SK-N-MC (cell line): Measurements from ENCODE around the gene ACSBG1.

Experiments
- DNase-seq: peaks from one replicate; pipeline ENCODE4 v3.0.0-alpha.2; 2011; ENCODE audit warnings: low read depth, low spot score
- H3K27ac ChIP-seq: fragments of 200-600 bp; sonication (generic); 2 replicates; pipeline ENCODE4 v1.5.1; 2016; ENCODE audit warnings: mixed run types
- H3K36me3 ChIP-seq: fragments of 200-600 bp; sonication (generic); 2 replicates; pipeline ENCODE4 v1.6.1; 2017; ENCODE audit warnings: antibody characterized with exemption, low read length, mixed read lengths; ENCODE audit not compliant: insufficient read depth
- H3K4me3 ChIP-seq: fragments of 200-600 bp; sonication (generic); 2 replicates; pipeline ENCODE4 v1.5.1; 2016
- H3K9ac ChIP-seq: fragments of 200-600 bp; sonication (generic); 2 replicates; pipeline ENCODE4 v1.8.0; 2017; ENCODE audit warnings: mixed run types, mixed read lengths; ENCODE audit not compliant: insufficient read length
- H3K9me3 ChIP-seq: fragments of 200-600 bp; sonication (generic); 2 replicates; pipeline ENCODE4 v1.6.1; 2017; ENCODE audit warnings: low read depth, mild to moderate bottlenecking, antibody characterized with exemption, low read length, moderate library complexity, mixed read lengths
- EZH2 ChIP-seq: fragments of 200-600 bp; sonication (generic); IDR thresholded peaks from one replicate; pipeline ENCODE4 v1.6.1; 2017; ENCODE audit warnings: antibody characterized with exemption
- FOXP2 ChIP-seq: optimal IDR thresholded peaks from 2 replicates; pipeline ENCODE3; 2011; ENCODE audit warnings: mild to moderate bottlenecking, moderate library complexity; ENCODE audit not compliant: insufficient read depth; ENCODE audit errors: extremely low read length, control extremely low read depth
- POLR2AphosphoS5 ChIP-seq: IDR thresholded peaks from 2 replicates; pipeline ENCODE4 v1.6.1; 2012; ENCODE audit warnings: mild to moderate bottlenecking, low read depth, low read length, borderline replicate concordance

The ACSBG1 gene

DNA sequence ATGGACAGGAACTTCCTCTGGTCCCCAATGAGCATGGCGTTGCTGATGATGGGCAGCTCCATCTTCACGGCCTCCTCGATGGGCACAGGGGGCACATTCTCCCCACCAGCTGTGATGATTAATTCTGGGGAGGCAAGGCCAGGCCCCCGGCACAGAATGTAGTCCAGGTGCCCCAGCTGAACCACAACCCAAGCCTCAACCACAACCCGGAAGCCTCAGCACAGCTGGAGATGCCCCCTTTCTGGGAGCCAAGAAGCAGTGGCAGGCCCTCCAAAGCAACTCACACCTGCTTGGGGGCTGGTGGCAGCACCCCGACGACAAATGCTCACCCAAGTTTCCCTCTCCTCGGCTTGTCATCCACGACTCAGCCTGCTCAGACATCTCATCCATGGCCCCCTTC lies 60.0 kb downstream of the ACSBG1 start:
- H3K9ac ChIP-seq = no peak overlapping the region
- H3K4me3 ChIP-seq = no peak overlapping the region
- no peak overlapping the region for H3K27ac ChIP-seq
- DNase-seq = no peak
- H3K36me3 ChIP-seq = peaks cover 31% of the 10 kb centered on the region
- TF ChIP-seq POLR2AphosphoS5 (no peak), FOXP2 (no peak), EZH2 (no peak)
- no peaks in the 10 kb centered on the region for H3K9me3 ChIP-seq

DNA sequence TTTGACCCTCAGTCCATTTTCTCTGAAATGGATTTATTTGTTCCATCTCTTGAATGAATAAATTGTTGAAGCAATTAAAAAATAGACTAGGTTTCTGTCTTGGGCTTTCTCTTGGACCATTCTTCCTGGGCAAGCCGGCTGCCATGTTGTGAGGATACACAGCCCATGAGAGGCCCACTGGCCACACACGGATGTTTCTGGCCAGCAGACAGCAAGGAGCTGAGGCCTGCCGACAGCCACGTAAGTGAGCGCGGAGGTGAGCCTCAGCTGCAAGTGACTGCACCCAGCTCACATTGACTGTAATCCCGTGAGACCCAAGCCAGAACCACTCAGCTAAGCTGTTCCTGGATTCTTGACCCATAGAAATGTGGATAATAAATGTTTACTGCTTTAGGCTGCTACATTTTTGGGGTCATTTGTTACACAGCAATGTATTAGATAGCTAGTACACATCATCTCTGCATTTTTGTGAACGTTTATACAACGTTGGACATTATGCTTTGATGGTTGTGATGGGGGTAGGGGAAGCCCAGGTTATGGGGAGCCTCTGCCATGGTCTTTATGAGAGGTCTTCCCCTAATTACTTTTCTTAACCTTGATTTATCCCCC lies 62.4 kb downstream of the ACSBG1 start:
- H3K27ac ChIP-seq = no peak overlapping the region
- H3K9me3 ChIP-seq = no peaks in the 10 kb centered on the region
- H3K36me3 ChIP-seq = peaks cover 51% of the 10 kb centered on the region

DNA sequence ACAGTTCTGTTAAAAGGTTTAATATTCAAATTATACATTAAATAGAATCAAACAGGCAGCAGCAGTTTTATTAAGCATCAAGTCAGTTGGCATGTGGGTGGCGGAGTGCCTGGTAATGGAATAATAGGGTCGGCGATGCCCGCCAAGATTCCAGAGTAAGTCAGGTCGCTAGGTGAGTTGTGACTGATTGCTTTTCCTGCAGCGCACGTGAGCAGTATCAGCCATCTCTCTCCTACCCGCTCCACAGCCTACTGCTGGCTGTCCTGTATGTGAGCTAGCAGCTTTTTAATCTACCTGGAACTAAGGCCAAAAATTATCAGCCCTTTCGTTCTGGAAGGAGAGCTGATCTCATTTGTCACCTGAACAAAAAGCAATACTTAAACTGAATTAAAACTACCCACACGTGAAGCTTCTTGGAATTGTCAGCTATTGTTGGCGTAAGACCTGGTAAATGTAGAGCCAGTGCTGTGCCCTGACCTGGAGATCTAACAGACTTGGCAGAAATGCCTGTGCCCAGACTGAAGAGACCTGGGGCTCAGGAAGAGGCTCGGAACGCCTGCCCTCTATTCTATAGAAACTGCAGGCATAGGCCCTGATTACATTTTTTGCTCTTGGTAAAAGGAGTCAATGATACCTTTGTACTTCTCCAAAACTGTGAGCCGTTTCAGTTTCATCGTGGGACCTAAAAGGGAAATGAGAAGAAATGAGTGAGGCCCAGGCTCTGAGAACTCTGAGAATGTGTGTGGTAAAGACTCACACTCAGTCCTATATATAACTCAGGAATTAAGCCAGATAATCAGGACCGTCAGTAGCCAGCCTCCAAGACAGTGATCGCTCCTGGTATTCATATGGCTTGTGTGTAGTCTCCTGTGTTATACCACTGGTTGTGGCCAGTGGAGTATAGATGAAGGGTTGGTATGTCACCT lies 63.3 kb downstream of the ACSBG1 start:
- DNase-seq = no peak
- H3K27ac ChIP-seq = no peak overlapping the region
- no peaks in the 10 kb centered on the region for H3K9me3 ChIP-seq
- peaks cover 59% of the 10 kb centered on the region for H3K36me3 ChIP-seq
- H3K9ac ChIP-seq = no peak overlapping the region
- no peak overlapping the region for H3K4me3 ChIP-seq
- TF ChIP-seq POLR2AphosphoS5 (no peak), EZH2 (no peak)

More for the DNA sequence above, 62.4 kb downstream of the ACSBG1 start:
- H3K9ac ChIP-seq = no peak overlapping the region
- TF ChIP-seq FOXP2 = no peak
- TF ChIP-seq EZH2 = no peak
- TF ChIP-seq POLR2AphosphoS5 = no peak
- H3K4me3 ChIP-seq = no peak overlapping the region
- DNase-seq = no peak

DNA sequence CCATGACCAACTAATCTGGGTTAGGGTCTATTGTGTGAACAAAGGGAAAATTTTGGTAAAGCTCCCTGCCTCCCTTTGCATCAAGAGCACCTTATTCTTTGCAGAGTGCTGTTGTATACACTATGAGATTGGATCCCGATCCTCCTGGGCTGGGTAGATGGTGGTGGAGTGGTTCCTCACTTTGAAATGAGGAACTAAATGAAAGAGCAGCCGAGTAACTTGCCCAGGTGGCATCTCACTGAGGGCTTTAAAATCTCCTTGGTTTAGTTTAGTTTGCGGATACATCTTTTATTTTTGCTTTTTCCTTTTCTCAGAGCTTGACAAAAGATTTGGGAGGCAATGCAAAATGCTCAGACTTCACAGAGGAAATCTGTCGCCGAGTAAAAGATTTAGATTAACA lies 65.8 kb downstream of the ACSBG1 start:
- Histone ChIP-seq H3K9me3 (no peaks in the 10 kb centered on the region), H3K27ac (no peak overlapping the region), H3K4me3 (no peak overlapping the region), H3K9ac (no peak overlapping the region), H3K36me3 (peaks cover 74% of the 10 kb centered on the region)
- TF ChIP-seq FOXP2 (no peak), EZH2 (no peak), POLR2AphosphoS5 (no peak)
- DNase-seq = no peak

DNA sequence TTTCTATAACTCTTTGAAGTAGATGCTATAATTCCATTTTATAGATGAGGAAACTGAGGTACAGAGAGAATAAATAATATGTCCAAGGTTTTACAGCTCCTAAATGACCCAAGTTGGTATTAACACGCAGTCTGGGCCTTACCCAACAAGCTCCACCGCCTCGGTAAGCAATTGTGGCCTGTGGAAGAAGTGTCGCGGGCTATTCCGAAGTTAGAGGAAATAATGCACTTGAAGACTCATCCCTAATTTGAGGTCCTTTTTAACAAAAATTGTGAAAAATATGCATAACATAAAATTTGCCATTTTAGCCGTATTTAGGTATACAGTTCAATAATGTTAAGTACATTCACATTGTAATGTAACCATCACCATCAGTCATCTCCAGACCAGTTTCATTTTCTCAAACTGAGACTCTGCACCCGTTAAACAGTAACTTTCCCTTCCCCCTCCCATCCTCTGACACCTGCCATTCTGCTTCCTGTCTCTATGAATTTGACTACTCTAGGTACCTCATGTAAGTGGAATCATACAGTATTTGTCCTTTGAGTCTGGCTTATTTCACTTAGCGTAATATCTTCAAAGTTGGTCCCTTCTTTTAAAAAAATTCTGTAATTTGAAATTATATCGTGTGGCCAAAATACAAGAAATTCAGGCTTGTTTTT lies 67.0 kb downstream of the ACSBG1 start:
- Histone ChIP-seq H3K4me3 (no peak overlapping the region), H3K27ac (no peak overlapping the region), H3K36me3 (peaks cover 74% of the 10 kb centered on the region), H3K9ac (no peak overlapping the region), H3K9me3 (no peaks in the 10 kb centered on the region)
- no peak for DNase-seq
- no peak for TF ChIP-seq FOXP2
- TF ChIP-seq EZH2 = no peak
- TF ChIP-seq POLR2AphosphoS5 = no peak

DNA sequence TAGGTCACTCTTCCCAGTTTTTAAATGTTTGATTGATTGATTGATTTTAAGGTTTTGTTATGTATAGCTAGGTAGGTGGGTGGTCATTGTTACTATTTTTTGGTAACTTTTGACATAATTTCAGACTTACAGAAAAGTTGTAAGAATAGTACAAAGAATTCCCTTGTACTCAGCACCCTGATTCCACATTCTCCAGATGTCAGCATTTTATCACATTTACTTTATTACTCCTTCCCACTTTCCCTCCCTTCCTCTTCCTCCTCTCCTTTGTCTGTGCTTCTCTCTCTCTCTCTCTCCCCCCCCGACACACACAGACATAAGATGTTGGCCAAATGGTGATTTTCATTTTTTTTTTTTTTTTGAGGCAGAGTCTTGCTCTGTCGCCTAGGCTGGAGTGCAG lies 70.4 kb downstream of the ACSBG1 start:
- no peak for TF ChIP-seq EZH2
- TF ChIP-seq FOXP2 = no peak
- H3K36me3 ChIP-seq = peaks cover 61% of the 10 kb centered on the region
- H3K27ac ChIP-seq = no peak overlapping the region
- no peak overlapping the region for H3K4me3 ChIP-seq
- no peak for DNase-seq
- no peak overlapping the region for H3K9ac ChIP-seq
- no peaks in the 10 kb centered on the region for H3K9me3 ChIP-seq

DNA sequence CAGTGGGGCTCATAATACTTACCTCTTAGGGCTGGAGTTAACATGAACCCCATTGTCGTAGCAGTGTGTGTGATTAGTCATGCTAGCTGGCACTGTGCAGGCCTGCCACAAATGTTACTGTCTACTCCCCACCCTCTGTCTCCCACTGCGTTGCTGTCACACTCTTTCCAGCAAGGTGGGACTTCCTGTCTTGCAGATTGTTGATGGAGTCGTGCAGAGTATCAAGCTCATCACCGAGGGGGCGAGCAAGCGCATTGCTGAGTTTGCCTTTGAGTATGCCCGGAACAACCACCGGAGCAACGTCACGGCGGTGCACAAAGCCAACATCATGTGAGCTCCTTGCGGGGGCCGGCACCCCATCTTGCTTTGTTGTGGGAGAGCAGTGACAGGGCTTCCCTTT lies 72.3 kb downstream of the ACSBG1 start:
- H3K36me3 ChIP-seq = peaks cover 48% of the 10 kb centered on the region
- H3K27ac ChIP-seq = no peak overlapping the region

DNA sequence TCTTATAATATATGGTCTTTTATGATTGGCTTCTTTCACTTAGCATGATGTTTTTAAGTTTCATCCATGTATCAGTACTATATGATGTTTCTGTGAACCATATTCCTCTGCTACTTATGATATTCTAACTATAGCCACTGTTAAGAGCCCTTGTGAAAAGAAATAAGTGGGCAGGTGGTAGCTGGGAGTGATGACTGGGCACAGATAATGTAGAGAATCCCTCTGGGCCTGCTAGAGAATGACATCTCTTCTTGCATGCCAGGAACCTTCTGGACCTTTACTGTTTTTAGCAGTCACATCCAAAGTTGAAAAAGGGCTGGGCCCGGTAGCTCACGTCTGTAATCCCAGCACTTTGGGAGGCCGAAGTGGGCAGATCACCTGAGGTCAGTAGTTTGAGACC lies 75.0 kb downstream of the ACSBG1 start:
- Histone ChIP-seq H3K27ac (no peak overlapping the region), H3K36me3 (peaks cover 30% of the 10 kb centered on the region), H3K9me3 (no peaks in the 10 kb centered on the region), H3K4me3 (no peak overlapping the region), H3K9ac (no peak overlapping the region)
- TF ChIP-seq EZH2 (no peak), POLR2AphosphoS5 (no peak), FOXP2 (no peak)
- no peak for DNase-seq

More for the DNA sequence above, 72.3 kb downstream of the ACSBG1 start:
- Histone ChIP-seq H3K9me3 (no peaks in the 10 kb centered on the region), H3K9ac (no peak overlapping the region), H3K4me3 (no peak overlapping the region)
- no peak for DNase-seq
- TF ChIP-seq EZH2 = no peak
- TF ChIP-seq POLR2AphosphoS5 = no peak
- no peak for TF ChIP-seq FOXP2
